Measurements from ENCODE around the gene MAEA.
A peak's percentile ranks its signal among the peaks of the same experiment; 100 is the strongest.

MAEA gene

GRCh38 chr4:1310031-1310795 lies 20.5 kb downstream of the MAEA start:
- Mint-ChIP-seq H3K27ac (no peak overlapping the region), H3K4me1 (ENCODE audit: low read depth) (peaks cover 42% of the 10 kb centered on the region), H3K27me3 (ENCODE audit: low read depth) (no peaks in the 10 kb centered on the region), H3K4me3 (peak overlapping the region; percentile 71), H3K36me3 (ENCODE audit: low read depth) (peaks cover 40% of the 10 kb centered on the region), H3K9me3 (no peaks in the 10 kb centered on the region)
- no peak for DNase-seq (ENCODE audit: low spot score)

- no peak overlapping the region for H3K27ac Mint-ChIP-seq
- peaks cover 38% of the 10 kb centered on the region for H3K4me1 Mint-ChIP-seq (ENCODE audit: low read depth)
- no peaks in the 10 kb centered on the region for H3K9me3 Mint-ChIP-seq
- H3K27me3 Mint-ChIP-seq (ENCODE audit: low read depth) = no peaks in the 10 kb centered on the region
- DNase-seq (ENCODE audit: low spot score) = no peak
- H3K36me3 Mint-ChIP-seq (ENCODE audit: low read depth) = peaks cover 40% of the 10 kb centered on the region
- no peak overlapping the region for H3K4me3 Mint-ChIP-seq
Measured at GRCh38 chr4:1310796-1311631, 21.3 kb downstream of the MAEA start.

GRCh38 chr4:1312821-1313640 lies 23.3 kb downstream of the MAEA start:
- DNase-seq (ENCODE audit: low spot score) = no peak
- H3K36me3 Mint-ChIP-seq (ENCODE audit: low read depth) = peaks cover 39% of the 10 kb centered on the region

GRCh38 chr4:1315306-1315705 lies 25.6 kb downstream of the MAEA start:
- DNase-seq (ENCODE audit: low spot score) = no peak
- H3K4me1 Mint-ChIP-seq (ENCODE audit: low read depth) = peaks cover 15% of the 10 kb centered on the region
- H3K27ac Mint-ChIP-seq = no peak overlapping the region
- H3K9me3 Mint-ChIP-seq = no peaks in the 10 kb centered on the region
- H3K27me3 Mint-ChIP-seq (ENCODE audit: low read depth) = no peaks in the 10 kb centered on the region
- H3K36me3 Mint-ChIP-seq (ENCODE audit: low read depth) = peaks cover 41% of the 10 kb centered on the region
- H3K4me3 Mint-ChIP-seq = no peak overlapping the region

More at GRCh38 chr4:1312821-1313640, 23.3 kb downstream of the MAEA start:
- Mint-ChIP-seq H3K4me3 (no peak overlapping the region), H3K27ac (no peak overlapping the region), H3K9me3 (no peaks in the 10 kb centered on the region), H3K4me1 (ENCODE audit: low read depth) (peaks cover 34% of the 10 kb centered on the region), H3K27me3 (ENCODE audit: low read depth) (no peaks in the 10 kb centered on the region)

GRCh38 chr4:1315836-1316536 lies 26.3 kb downstream of the MAEA start:
- DNase-seq (ENCODE audit: low spot score) = no peak
- Mint-ChIP-seq H3K4me3 (no peak overlapping the region), H3K36me3 (ENCODE audit: low read depth) (peaks cover 44% of the 10 kb centered on the region), H3K27me3 (ENCODE audit: low read depth) (no peaks in the 10 kb centered on the region), H3K27ac (peak overlapping the region; percentile 57), H3K4me1 (ENCODE audit: low read depth) (peaks cover 14% of the 10 kb centered on the region), H3K9me3 (no peaks in the 10 kb centered on the region)

- Mint-ChIP-seq H3K27me3 (ENCODE audit: low read depth) (no peaks in the 10 kb centered on the region), H3K4me1 (ENCODE audit: low read depth) (peaks cover 7% of the 10 kb centered on the region), H3K36me3 (ENCODE audit: low read depth) (peaks cover 48% of the 10 kb centered on the region), H3K9me3 (no peaks in the 10 kb centered on the region), H3K4me3 (no peak overlapping the region), H3K27ac (no peak overlapping the region)
- DNase-seq (ENCODE audit: low spot score) = no peak
Measured at GRCh38 chr4:1316537-1317168, 27.0 kb downstream of the MAEA start.

- no peak for DNase-seq (ENCODE audit: low spot score)
- Mint-ChIP-seq H3K4me1 (ENCODE audit: low read depth) (peaks cover 5% of the 10 kb centered on the region), H3K4me3 (no peak overlapping the region), H3K27ac (no peak overlapping the region), H3K36me3 (ENCODE audit: low read depth) (peaks cover 44% of the 10 kb centered on the region), H3K9me3 (no peaks in the 10 kb centered on the region), H3K27me3 (ENCODE audit: low read depth) (no peaks in the 10 kb centered on the region)
Measured at GRCh38 chr4:1317177-1318045, 27.7 kb downstream of the MAEA start.

- Mint-ChIP-seq H3K27ac (peak overlapping the region; percentile 15), H3K27me3 (ENCODE audit: low read depth) (no peaks in the 10 kb centered on the region), H3K4me3 (no peak overlapping the region), H3K4me1 (ENCODE audit: low read depth) (peaks cover 5% of the 10 kb centered on the region), H3K9me3 (no peaks in the 10 kb centered on the region), H3K36me3 (ENCODE audit: low read depth) (peaks cover 39% of the 10 kb centered on the region)
- DNase-seq (ENCODE audit: low spot score) = no peak
Measured at GRCh38 chr4:1318046-1318375, 28.3 kb downstream of the MAEA start.

- Mint-ChIP-seq H3K9me3 (no peaks in the 10 kb centered on the region), H3K27me3 (ENCODE audit: low read depth) (no peaks in the 10 kb centered on the region), H3K4me3 (no peak overlapping the region), H3K27ac (no peak overlapping the region), H3K4me1 (ENCODE audit: low read depth) (peaks cover 5% of the 10 kb centered on the region), H3K36me3 (ENCODE audit: low read depth) (peaks cover 33% of the 10 kb centered on the region)
- DNase-seq (ENCODE audit: low spot score) = no peak
Measured at GRCh38 chr4:1318488-1319213, 29.0 kb downstream of the MAEA start.

GRCh38 chr4:1321486-1321885 lies 31.8 kb downstream of the MAEA start:
- no peaks in the 10 kb centered on the region for H3K4me1 Mint-ChIP-seq (ENCODE audit: low read depth)
- peaks cover 19% of the 10 kb centered on the region for H3K36me3 Mint-ChIP-seq (ENCODE audit: low read depth)
- H3K27ac Mint-ChIP-seq = no peak overlapping the region
- H3K27me3 Mint-ChIP-seq (ENCODE audit: low read depth) = no peaks in the 10 kb centered on the region
- no peak for DNase-seq (ENCODE audit: low spot score)
- H3K9me3 Mint-ChIP-seq = no peaks in the 10 kb centered on the region
- H3K4me3 Mint-ChIP-seq = no peak overlapping the region

- no peak overlapping the region for H3K27ac Mint-ChIP-seq
- peaks cover 19% of the 10 kb centered on the region for H3K36me3 Mint-ChIP-seq (ENCODE audit: low read depth)
- no peaks in the 10 kb centered on the region for H3K27me3 Mint-ChIP-seq (ENCODE audit: low read depth)
- DNase-seq (ENCODE audit: low spot score) = no peak
- no peak overlapping the region for H3K4me3 Mint-ChIP-seq
- H3K9me3 Mint-ChIP-seq = no peaks in the 10 kb centered on the region
- no peaks in the 10 kb centered on the region for H3K4me1 Mint-ChIP-seq (ENCODE audit: low read depth)
Measured at GRCh38 chr4:1321946-1322650, 32.4 kb downstream of the MAEA start.

GRCh38 chr4:1323280-1323634 lies 33.6 kb downstream of the MAEA start:
- H3K27me3 Mint-ChIP-seq (ENCODE audit: low read depth) = no peaks in the 10 kb centered on the region
- H3K4me3 Mint-ChIP-seq = no peak overlapping the region
- no peaks in the 10 kb centered on the region for H3K9me3 Mint-ChIP-seq
- H3K27ac Mint-ChIP-seq = no peak overlapping the region
- peaks cover 15% of the 10 kb centered on the region for H3K36me3 Mint-ChIP-seq (ENCODE audit: low read depth)
- H3K4me1 Mint-ChIP-seq (ENCODE audit: low read depth) = no peaks in the 10 kb centered on the region
- no peak for DNase-seq (ENCODE audit: low spot score)
